ENCODE data around the gene TPSB2.

TPSB2 gene

DNA sequence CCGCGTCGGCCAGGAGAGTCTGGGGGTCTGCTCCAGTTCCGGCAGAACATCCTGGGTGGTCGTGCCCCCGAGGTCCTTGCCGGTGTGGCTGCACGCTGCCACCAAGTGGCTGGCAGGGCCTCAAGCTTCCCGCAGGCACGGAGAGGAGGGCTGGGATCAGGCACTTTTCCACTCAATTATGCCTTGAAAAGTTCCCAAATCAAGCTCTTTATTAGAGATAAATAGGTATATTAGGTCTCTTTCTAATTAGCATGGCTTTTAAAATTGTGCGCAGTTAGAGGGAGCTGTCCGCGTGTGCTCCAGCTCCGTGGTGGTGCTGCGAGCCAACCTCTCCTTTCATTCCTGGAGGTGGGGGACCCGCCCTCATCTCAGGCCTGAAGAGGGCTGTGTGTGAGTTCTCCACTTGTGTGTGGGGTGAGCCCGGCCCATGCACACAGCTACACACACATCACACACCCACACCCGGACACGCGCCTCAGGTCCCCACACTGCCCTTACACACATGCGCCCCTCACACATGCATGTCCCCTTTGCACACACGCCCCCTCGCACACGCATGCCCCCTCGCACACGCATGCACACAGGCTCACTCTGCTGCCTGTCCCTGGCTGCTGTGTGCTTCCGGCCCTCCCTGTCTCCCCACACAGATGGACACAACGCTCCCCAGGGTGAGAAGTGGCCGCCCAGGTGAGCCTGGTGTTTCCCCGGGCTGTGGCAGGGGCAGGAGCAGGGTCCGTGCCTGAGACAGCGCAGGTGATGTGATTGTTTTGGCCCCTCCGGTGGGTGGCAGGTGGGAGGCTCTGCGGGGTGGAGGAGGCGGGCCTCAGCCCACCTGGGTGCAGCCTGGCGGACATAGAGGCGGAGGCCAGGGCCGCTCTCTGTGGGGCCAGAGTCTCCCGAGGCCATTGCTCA, 48.3 kb downstream of the TPSB2 start:
- no peak for DNase-seq (ENCODE audit: low spot score)

DNA sequence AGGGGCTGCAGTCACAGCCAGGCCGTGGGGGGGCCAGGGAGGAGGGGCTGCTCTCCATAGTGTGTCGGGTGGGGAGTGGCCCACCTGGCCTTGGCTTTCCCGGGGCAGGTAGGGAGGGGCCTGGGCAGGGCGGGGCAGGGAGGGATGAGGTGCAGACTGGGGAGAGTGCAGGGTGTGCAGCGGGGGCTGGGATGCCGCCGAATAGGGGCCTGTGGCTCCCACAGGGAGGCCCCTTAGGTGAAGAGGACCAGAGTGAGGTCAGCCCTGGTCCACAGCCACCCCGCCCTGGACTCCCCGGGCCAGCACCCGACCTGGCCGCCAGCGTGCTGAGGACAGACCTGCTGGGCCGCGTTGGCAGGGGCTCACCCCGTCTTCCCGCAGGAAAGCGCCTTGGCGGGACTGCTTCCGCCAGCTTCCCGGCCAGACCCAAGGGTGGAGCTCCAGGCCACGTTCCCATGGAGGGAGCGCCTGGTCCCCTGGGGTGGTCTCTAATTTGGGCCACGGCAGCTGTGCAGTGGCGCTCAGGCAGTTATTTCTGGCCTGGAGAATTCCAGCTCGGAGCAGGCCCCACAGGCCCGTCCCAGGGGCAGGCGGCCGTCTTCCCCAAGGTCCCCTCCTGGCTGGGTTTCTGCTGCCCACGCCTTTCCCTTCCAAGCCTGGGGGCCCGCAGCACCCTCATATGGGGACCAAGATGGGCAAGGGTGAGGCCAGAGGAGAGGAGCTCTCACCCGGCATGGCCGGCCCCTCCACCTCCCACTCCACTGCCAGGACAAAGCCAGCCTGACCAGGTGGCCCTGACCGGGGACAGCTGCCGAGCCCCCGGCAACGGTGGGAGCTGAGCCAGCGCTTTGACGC, 49.2 kb downstream of the TPSB2 start:
- DNase-seq (ENCODE audit: low spot score) = no peak
